ENCODE results near the gene BORCS5. TPM values are rescaled to one million over a fixed set of nuclear protein-coding genes. Genes with fewer than 3 reads are reported as not detected.

The BORCS5 gene
- total RNA-seq, 2 donors from 2014 or later: 15.2 to 26.1 TPM

DNA sequence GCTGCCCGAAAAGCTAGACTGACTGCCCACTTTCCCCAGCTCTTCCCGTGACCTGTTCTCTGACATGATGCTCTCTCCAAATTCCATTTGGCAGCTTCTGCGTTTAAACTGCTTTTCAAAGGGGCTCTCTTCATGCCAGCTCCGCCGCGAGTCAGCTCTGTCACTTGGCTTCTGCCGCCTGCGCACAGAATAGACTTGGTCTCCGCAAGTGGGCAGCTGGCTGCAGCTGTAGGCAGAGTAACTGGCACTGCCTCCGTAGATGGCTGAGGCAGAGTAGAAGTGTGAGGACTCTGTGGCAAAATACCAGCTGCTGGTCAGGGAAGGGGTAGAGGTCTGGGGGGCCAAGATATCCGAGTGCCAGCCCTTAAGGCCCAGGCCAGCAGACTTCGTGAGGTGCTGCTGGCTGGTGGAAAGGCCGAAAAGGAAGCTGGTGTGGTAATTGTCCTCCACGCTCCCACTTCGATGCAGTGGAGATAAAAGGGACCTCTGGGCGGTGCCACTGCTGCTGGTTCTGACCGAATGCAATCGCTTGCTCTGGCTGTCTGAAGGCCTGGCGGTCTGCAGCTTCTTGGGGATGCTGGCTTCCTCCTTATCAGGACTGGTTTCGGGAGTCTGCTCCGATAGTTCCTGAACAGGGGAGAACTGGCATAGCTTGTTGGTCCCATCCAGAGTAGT is 120.1 kb downstream of the BORCS5 start:
- Mint-ChIP-seq H3K36me3 (ENCODE audit: low read depth) (peaks cover 59% of the 10 kb centered on the region), H3K27ac (no peak overlapping the region), H3K4me1 (peaks cover 9% of the 10 kb centered on the region), H3K9me3 (no peaks in the 10 kb centered on the region), H3K27me3 (ENCODE audit: insufficient read depth) (no peaks in the 10 kb centered on the region), H3K4me3 (no peak overlapping the region)
- H3K9me3 ChIP-seq (ENCODE audit: control insufficient read depth, low read length): no peaks in the 10 kb centered on the region
- H3K4me1 ChIP-seq (ENCODE audit: control insufficient read depth, insufficient read depth, low read length): no peaks in the 10 kb centered on the region
- H3K27me3 ChIP-seq (ENCODE audit: control insufficient read depth, insufficient read depth, low read length, poor library complexity, severe bottlenecking): no peaks in the 10 kb centered on the region
- H3K9ac ChIP-seq (ENCODE audit: extremely low read depth, low read length, poor library complexity, severe bottlenecking): no peak overlapping the region
- TF ChIP-seq, protein P1, sequence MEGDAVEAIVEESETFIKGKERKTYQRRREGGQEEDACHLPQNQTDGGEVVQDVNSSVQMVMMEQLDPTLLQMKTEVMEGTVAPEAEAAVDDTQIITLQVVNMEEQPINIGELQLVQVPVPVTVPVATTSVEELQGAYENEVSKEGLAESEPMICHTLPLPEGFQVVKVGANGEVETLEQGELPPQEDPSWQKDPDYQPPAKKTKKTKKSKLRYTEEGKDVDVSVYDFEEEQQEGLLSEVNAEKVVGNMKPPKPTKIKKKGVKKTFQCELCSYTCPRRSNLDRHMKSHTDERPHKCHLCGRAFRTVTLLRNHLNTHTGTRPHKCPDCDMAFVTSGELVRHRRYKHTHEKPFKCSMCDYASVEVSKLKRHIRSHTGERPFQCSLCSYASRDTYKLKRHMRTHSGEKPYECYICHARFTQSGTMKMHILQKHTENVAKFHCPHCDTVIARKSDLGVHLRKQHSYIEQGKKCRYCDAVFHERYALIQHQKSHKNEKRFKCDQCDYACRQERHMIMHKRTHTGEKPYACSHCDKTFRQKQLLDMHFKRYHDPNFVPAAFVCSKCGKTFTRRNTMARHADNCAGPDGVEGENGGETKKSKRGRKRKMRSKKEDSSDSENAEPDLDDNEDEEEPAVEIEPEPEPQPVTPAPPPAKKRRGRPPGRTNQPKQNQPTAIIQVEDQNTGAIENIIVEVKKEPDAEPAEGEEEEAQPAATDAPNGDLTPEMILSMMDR (conservative IDR thresholded peaks at IDR 0.05): no peak
- H3K4me3 ChIP-seq (ENCODE audit: low read length): no peak overlapping the region
- H3K36me3 ChIP-seq (ENCODE audit: control insufficient read depth, insufficient read depth, low read length): peaks cover 56% of the 10 kb centered on the region
- no peak for DNase-seq
- WGBS, 2 experiments (ENCODE audit: insufficient coverage in 1 of 2, insufficient read length in 1 of 2): 95 to 96% methylated on average over 16 to 21 of the region's 21 CpGs
- H3K27ac ChIP-seq (ENCODE audit: low read depth, low read length): no peak overlapping the region

DNA sequence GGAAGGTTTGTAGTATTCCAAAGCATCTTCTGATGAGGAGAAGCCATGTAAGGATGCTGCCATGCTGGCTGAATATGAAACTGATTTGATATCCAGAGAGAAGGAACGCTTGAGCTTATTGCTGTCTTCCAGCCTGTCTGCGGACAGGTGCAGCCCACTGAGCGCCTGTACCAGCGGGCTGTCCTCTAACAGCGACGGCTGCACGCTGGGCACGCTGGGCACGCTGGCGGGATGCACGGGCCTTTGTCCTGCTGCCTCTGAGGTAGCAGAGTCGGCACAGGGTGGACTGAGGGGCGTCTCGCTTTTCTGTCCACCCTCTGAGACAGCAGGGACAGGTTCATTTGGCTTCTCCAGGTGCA is 120.6 kb downstream of the BORCS5 start:
- Mint-ChIP-seq H3K36me3 (ENCODE audit: low read depth) (peaks cover 61% of the 10 kb centered on the region), H3K27ac (no peak overlapping the region), H3K4me1 (peaks cover 9% of the 10 kb centered on the region), H3K27me3 (ENCODE audit: insufficient read depth) (no peaks in the 10 kb centered on the region), H3K9me3 (no peaks in the 10 kb centered on the region), H3K4me3 (no peak overlapping the region)
- H3K36me3 ChIP-seq (ENCODE audit: control insufficient read depth, insufficient read depth, low read length): peaks cover 61% of the 10 kb centered on the region
- no peak for DNase-seq
- no peak overlapping the region for H3K4me3 ChIP-seq (ENCODE audit: low read length)
- no peaks in the 10 kb centered on the region for H3K4me1 ChIP-seq (ENCODE audit: control insufficient read depth, insufficient read depth, low read length)
- H3K27ac ChIP-seq (ENCODE audit: low read depth, low read length): no peak overlapping the region
- H3K27me3 ChIP-seq (ENCODE audit: control insufficient read depth, insufficient read depth, low read length, poor library complexity, severe bottlenecking): no peaks in the 10 kb centered on the region
- 96 to 100% methylated on average over 6 to 14 of the region's 14 CpGs for WGBS, 2 experiments (ENCODE audit: insufficient coverage in 1 of 2, insufficient read length in 1 of 2)
- no peak overlapping the region for H3K9ac ChIP-seq (ENCODE audit: extremely low read depth, low read length, poor library complexity, severe bottlenecking)
- no peaks in the 10 kb centered on the region for H3K9me3 ChIP-seq (ENCODE audit: control insufficient read depth, low read length)
- TF ChIP-seq, protein P1 (conservative IDR thresholded peaks at IDR 0.05): no peak

DNA sequence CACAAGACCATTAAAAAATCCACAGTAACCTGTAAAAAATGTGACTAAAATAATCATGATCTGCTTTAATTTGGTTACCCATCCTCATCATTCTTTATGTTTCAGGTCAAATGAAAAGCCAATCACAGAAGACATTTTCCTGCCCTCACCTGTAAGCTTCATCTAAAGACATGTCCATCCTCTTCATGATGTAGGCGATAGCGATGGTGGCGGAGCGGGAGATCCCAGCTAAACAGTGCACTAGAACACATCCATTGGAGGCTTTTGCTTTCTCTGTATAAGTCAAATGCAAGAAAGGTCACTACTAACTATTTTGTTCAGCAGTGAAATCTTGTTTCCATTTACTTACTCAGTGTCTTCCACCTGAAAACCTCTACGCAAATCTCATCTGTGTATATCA is 123.2 kb downstream of the BORCS5 start:
- H3K27ac ChIP-seq (ENCODE audit: low read depth, low read length): no peak overlapping the region
- no peak overlapping the region for H3K9ac ChIP-seq (ENCODE audit: extremely low read depth, low read length, poor library complexity, severe bottlenecking)
- H3K9me3 ChIP-seq (ENCODE audit: control insufficient read depth, low read length): no peaks in the 10 kb centered on the region
- H3K36me3 Mint-ChIP-seq (ENCODE audit: low read depth): peaks cover 58% of the 10 kb centered on the region
- H3K27me3 Mint-ChIP-seq (ENCODE audit: insufficient read depth): no peaks in the 10 kb centered on the region
- H3K36me3 ChIP-seq (ENCODE audit: control insufficient read depth, insufficient read depth, low read length): peaks cover 69% of the 10 kb centered on the region
- H3K4me3 Mint-ChIP-seq: no peak overlapping the region
- no peak overlapping the region for H3K27ac Mint-ChIP-seq
- H3K9me3 Mint-ChIP-seq: no peaks in the 10 kb centered on the region
- no peak overlapping the region for H3K4me3 ChIP-seq (ENCODE audit: low read length)
- H3K4me1 Mint-ChIP-seq: peaks cover 8% of the 10 kb centered on the region
- DNase-seq: no peak
- TF ChIP-seq, protein P1 (conservative IDR thresholded peaks at IDR 0.05): no peak
- whole genome bisulfite sequencing, 2 experiments (ENCODE audit: insufficient coverage in 1 of 2, insufficient read length in 1 of 2): 94 to 98% methylated on average over 5 of the region's 5 CpGs
- H3K27me3 ChIP-seq (ENCODE audit: control insufficient read depth, insufficient read depth, low read length, poor library complexity, severe bottlenecking): no peaks in the 10 kb centered on the region
- H3K4me1 ChIP-seq (ENCODE audit: control insufficient read depth, insufficient read depth, low read length): no peaks in the 10 kb centered on the region
